ENCODE data around the gene IL1RN. TPM values are rescaled to one million over a fixed set of nuclear protein-coding genes. Genes with fewer than 3 reads are reported as not detected.

Gene IL1RN
- total and polyA plus RNA-seq, 2 of the 8 experiments (the other 6 are each of a cell fraction or from before 2014, with no cell fraction given), result not detected

- TF ChIP-seq CHD7 (IDR thresholded peaks at IDR 0.05; ENCODE audit: insufficient replicate concordance, low read length) (no peak), POLR2AphosphoS5 (IDR thresholded peaks at IDR 0.05; ENCODE audit: low read depth, low read length) (no peak), RXRA (IDR thresholded peaks at IDR 0.05; ENCODE audit: insufficient read depth, low read depth, low read length) (no peak), ASH2L (IDR thresholded peaks at IDR 0.05; ENCODE audit: low read length) (no peak), SIN3A (conservative IDR thresholded peaks at IDR 0.05 in 1 of 2, IDR thresholded peaks at IDR 0.05 in 1 of 2; ENCODE audit: low read depth in 1 of 2, low read length in 2 of 2) (no peak), POLR2A (IDR thresholded peaks at IDR 0.05; ENCODE audit: control extremely low read depth in 1 of 2, low read depth in 2 of 2, low read length in 2 of 2) (no peak), GABPA (IDR thresholded peaks at IDR 0.05; ENCODE audit: borderline replicate concordance, insufficient read depth, low read length) (no peak), TBP (IDR thresholded peaks at IDR 0.05; ENCODE audit: low read depth, low read length) (no peak), HDAC6 (IDR thresholded peaks at IDR 0.05; ENCODE audit: low read depth, low read length) (no peak)
Observed at GRCh38 chr2:113162869-113163268, 35.5 kb downstream of the IL1RN start (continued).

Measured in H1 (cell line).